Glomerular visceral epithelial cell (primary cell): ENCODE data around the gene PRKN.

ENCODE experiments used
- DNase-seq: peaks from one replicate; pipeline ENCODE4 v3.0.0-alpha.2; 2016; ENCODE audit errors: extremely low spot score

The PRKN gene

GRCh38 chr6:162123797-162124196, 603.8 kb downstream of the PRKN start:
- no peak for DNase-seq

GRCh38 chr6:162119341-162119740, 608.2 kb downstream of the PRKN start:
- peak; percentile 47 for DNase-seq

GRCh38 chr6:162118706-162119105, 608.9 kb downstream of the PRKN start:
- DNase-seq: no peak

- no peak for DNase-seq
These were observed 610.6 kb downstream of the PRKN start for GRCh38 chr6:162116902-162117525.

GRCh38 chr6:162109480-162110050, 618.0 kb downstream of the PRKN start:
- DNase-seq: no peak

- no peak for DNase-seq
These were observed 619.5 kb downstream of the PRKN start for GRCh38 chr6:162108041-162108440.

- DNase-seq: no peak
These were observed 627.5 kb downstream of the PRKN start for GRCh38 chr6:162100096-162100495.

- peak; percentile 71 for DNase-seq
These were observed 627.9 kb downstream of the PRKN start for GRCh38 chr6:162099685-162100084.

- no peak for DNase-seq
These were observed 634.6 kb downstream of the PRKN start for GRCh38 chr6:162092816-162093502.

- DNase-seq: peak; percentile 86
These were observed 636.8 kb downstream of the PRKN start for GRCh38 chr6:162090734-162091133.

GRCh38 chr6:162088091-162088490, 639.5 kb downstream of the PRKN start:
- no peak for DNase-seq

GRCh38 chr6:162085561-162085960, 642.0 kb downstream of the PRKN start:
- no peak for DNase-seq

GRCh38 chr6:162082520-162082919, 645.0 kb downstream of the PRKN start:
- no peak for DNase-seq

- DNase-seq: no peak
These were observed 648.9 kb downstream of the PRKN start for GRCh38 chr6:162078667-162079066.

- no peak for DNase-seq
These were observed 649.4 kb downstream of the PRKN start for GRCh38 chr6:162078126-162078525.

- DNase-seq: no peak
These were observed 650.8 kb downstream of the PRKN start for GRCh38 chr6:162076816-162077215.

- DNase-seq: no peak
These were observed 652.8 kb downstream of the PRKN start for GRCh38 chr6:162074641-162075275.

- DNase-seq: no peak
These were observed 656.9 kb downstream of the PRKN start for GRCh38 chr6:162070639-162071038.

- DNase-seq: no peak
These were observed 657.6 kb downstream of the PRKN start for GRCh38 chr6:162069995-162070394.

GRCh38 chr6:162068340-162068739, 659.2 kb downstream of the PRKN start:
- DNase-seq: no peak

- no peak for DNase-seq
These were observed 663.9 kb downstream of the PRKN start for GRCh38 chr6:162063666-162064065.

GRCh38 chr6:162058281-162058875, 669.2 kb downstream of the PRKN start:
- peak; percentile 96 for DNase-seq
